Measurements from ENCODE around the gene AFG1L.

The AFG1L gene

DNA sequence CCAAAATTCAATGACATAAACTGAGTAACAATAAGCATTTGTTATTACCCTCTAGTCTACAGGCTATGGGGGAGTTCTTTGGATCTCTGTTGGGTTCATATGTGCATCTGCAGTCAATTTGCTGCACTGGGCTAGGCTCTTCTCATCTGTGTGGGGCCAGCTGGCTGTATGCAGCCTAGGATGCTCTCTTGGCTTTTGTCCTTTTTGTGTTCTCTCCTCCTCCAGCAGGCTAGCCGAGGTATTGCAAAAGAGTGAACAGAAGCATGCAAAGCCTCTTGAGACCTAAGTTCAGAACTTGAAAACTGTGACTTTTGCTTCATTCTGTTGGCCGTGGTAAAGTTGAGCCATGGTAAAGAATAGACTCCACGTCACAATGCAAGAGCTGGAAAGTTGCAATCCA, 203.0 kb downstream of the AFG1L start:
- peaks cover 8% of the 10 kb centered on the region for H3K4me1 ChIP-seq (ENCODE audit: control insufficient read depth, insufficient read depth, low read length)
- H3K36me3 ChIP-seq (ENCODE audit: insufficient read depth, low read length): no peaks in the 10 kb centered on the region
- H3K9me3 ChIP-seq (replicated peaks; ENCODE audit: low read length): no peaks in the 10 kb centered on the region
- H3K27me3 ChIP-seq (ENCODE audit: control insufficient read depth, insufficient read depth, low read length): no peaks in the 10 kb centered on the region
- H3K4me3 ChIP-seq (ENCODE audit: low read length): no peak overlapping the region
- H3K9ac ChIP-seq (ENCODE audit: low read depth, low read length): no peak overlapping the region
- H3K4me2 ChIP-seq (ENCODE audit: low read length): no peak overlapping the region

DNA sequence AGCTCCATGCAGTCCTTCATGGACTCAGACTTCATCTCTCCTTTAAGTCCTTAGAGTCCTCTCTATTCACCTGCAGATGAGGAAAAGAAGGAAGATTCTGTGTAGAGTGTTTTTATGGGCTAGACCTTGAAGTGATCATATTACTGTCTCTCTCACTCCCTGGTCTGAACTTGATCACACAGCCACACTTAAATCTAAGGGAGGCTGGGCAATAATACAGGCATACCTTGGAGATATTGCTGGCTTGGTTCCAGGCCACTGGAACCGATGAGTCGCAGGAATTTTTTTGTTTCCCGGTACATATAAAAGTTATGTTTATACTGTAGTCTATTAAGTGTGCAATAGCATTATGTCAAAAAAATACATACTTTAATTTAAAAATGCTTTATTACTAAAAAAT, 206.7 kb downstream of the AFG1L start:
- Histone ChIP-seq H3K36me3 (ENCODE audit: insufficient read depth, low read length) (no peaks in the 10 kb centered on the region), H3K4me3 (ENCODE audit: low read length) (no peak overlapping the region), H3K9ac (ENCODE audit: low read depth, low read length) (no peak overlapping the region), H3K4me1 (ENCODE audit: control insufficient read depth, insufficient read depth, low read length) (peaks cover 8% of the 10 kb centered on the region), H3K9me3 (replicated peaks; ENCODE audit: low read length) (no peaks in the 10 kb centered on the region), H3K27me3 (ENCODE audit: control insufficient read depth, insufficient read depth, low read length) (no peaks in the 10 kb centered on the region), H3K4me2 (ENCODE audit: low read length) (no peak overlapping the region)

DNA sequence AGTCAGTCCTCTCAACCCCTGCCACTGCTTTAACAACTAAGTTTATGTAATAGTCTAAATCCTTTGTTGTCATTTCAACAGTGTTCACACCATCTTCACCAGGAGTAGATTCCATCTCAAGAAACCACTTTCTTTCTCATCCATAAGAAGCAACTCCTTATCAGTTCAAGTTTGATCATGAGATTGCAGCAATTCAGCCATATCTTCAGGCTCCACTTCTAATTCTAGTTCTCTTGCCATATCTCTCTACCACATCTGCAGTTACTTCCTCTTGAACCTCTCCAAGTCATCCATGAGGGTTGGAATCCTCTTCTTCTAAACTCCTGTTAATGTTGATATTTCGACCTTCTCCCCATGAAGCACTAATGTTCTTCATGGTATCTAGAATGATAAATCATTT, 208.0 kb downstream of the AFG1L start:
- H3K4me3 ChIP-seq (ENCODE audit: low read length): no peak overlapping the region
- H3K36me3 ChIP-seq (ENCODE audit: insufficient read depth, low read length): no peaks in the 10 kb centered on the region
- no peaks in the 10 kb centered on the region for H3K9me3 ChIP-seq (replicated peaks; ENCODE audit: low read length)
- H3K27me3 ChIP-seq (ENCODE audit: control insufficient read depth, insufficient read depth, low read length): no peaks in the 10 kb centered on the region
- H3K4me2 ChIP-seq (ENCODE audit: low read length): no peak overlapping the region
- peaks cover 8% of the 10 kb centered on the region for H3K4me1 ChIP-seq (ENCODE audit: control insufficient read depth, insufficient read depth, low read length)
- H3K9ac ChIP-seq (ENCODE audit: low read depth, low read length): no peak overlapping the region

DNA sequence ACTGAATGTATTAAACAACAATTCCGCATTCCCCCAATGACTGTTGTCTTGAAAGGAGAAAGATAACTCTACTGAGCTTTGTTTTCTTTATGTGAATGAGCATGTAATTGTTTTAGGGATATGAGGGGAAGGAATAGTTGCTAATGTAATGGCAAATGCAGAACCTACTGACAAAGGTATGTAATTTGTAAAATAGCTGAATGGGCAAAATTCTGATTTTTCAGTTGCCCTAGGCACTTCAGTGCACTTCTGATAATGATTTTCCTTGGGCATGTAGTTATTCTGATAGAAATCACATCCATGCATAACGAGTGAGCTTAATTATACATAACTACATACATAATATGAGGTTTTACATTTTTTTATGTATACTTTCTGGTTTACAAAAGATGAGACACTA, 212.5 kb downstream of the AFG1L start:
- H3K4me1 ChIP-seq (ENCODE audit: control insufficient read depth, insufficient read depth, low read length): no peaks in the 10 kb centered on the region
- H3K9me3 ChIP-seq (replicated peaks; ENCODE audit: low read length): no peaks in the 10 kb centered on the region
- H3K4me2 ChIP-seq (ENCODE audit: low read length): no peak overlapping the region
- no peak overlapping the region for H3K9ac ChIP-seq (ENCODE audit: low read depth, low read length)
- H3K4me3 ChIP-seq (ENCODE audit: low read length): no peak overlapping the region
- no peaks in the 10 kb centered on the region for H3K36me3 ChIP-seq (ENCODE audit: insufficient read depth, low read length)
- H3K27me3 ChIP-seq (ENCODE audit: control insufficient read depth, insufficient read depth, low read length): no peaks in the 10 kb centered on the region

DNA sequence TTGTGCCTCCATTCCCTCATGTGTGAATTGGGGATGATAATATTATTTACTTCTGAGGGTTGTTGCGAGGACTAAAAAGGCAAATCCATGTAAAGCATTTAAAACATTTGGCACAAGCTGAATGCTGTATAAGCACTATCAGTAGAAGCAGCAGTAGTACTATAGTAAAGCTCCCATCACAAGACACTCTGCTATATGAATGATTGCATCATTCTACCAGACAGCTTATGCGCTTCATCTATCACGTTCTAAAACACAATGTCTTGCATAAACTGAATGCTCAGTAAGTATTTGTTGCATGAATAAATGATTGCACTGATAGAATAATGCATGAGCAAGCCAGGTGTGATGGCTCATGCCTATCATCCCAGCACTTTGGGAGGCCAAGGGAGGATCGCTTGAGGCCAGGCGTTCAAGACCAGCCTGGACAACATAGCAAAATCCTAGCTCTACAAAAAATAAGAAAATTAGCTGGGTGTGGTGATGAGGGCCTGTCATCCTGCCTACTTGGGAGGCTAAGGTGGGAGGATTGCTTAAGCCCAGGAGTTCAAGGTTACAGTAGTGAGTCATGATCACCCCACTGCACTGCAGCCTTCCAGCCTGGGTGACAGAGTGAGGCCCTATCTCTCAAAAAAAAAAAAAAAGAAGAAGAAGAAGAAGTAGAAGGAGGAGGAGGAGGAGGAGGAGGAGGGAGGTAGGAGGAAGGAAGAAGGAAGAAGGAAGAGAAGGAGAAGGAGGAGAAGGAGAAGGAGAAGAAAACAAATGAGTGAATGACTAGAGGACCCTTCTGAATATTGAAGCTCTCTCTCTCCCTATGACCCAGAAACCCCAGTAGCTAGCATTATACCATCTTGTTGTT, 215.8 kb downstream of the AFG1L start:
- Histone ChIP-seq H3K36me3 (ENCODE audit: insufficient read depth, low read length) (no peaks in the 10 kb centered on the region), H3K4me2 (ENCODE audit: low read length) (no peak overlapping the region), H3K9me3 (replicated peaks; ENCODE audit: low read length) (no peaks in the 10 kb centered on the region), H3K4me1 (ENCODE audit: control insufficient read depth, insufficient read depth, low read length) (no peaks in the 10 kb centered on the region), H3K4me3 (ENCODE audit: low read length) (no peak overlapping the region), H3K9ac (ENCODE audit: low read depth, low read length) (no peak overlapping the region), H3K27me3 (ENCODE audit: control insufficient read depth, insufficient read depth, low read length) (no peaks in the 10 kb centered on the region)

DNA sequence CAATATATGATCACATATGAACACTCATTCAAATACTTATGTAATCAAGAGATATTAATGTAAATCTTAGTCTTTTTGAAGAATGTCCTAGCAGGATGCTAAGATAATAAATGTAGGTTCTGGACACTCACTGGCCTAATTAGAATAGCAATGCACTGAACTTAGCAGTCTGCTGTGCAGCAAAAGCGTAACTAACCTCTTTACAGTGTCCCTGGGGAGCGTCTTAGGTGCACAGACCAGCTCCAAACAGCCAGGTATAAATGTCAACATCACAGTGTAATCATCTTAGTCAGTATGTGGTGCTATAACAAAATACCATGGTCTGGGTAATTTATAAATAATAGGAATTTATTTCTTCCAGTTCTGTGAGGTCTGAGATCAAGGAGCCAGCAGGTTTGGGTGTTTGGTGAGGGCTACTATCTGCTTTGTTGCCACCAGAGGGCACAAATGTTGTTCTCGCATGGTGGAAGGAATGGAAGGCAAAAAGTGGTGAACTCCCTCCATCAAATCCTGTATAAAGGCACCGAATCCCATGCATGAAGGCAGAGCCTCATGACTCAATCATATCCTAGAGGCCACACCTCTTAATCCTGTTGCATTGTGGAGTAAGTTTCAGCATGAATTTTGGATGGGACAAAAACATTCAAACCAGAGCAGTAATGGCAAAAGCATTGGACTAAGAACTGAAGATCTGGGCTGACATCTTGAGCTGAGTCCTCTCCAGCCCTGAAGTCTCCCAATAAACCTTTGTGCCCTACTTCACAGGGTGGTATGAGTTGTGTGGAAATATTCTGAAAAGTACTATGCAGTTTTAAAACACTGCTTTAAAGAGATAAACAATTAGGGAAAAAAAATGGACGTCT, 224.1 kb downstream of the AFG1L start:
- Histone ChIP-seq H3K27me3 (ENCODE audit: control insufficient read depth, insufficient read depth, low read length) (no peaks in the 10 kb centered on the region), H3K4me1 (ENCODE audit: control insufficient read depth, insufficient read depth, low read length) (no peaks in the 10 kb centered on the region), H3K36me3 (ENCODE audit: insufficient read depth, low read length) (no peaks in the 10 kb centered on the region), H3K4me3 (ENCODE audit: low read length) (no peak overlapping the region), H3K9ac (ENCODE audit: low read depth, low read length) (no peak overlapping the region), H3K9me3 (replicated peaks; ENCODE audit: low read length) (no peaks in the 10 kb centered on the region), H3K4me2 (ENCODE audit: low read length) (no peak overlapping the region)

DNA sequence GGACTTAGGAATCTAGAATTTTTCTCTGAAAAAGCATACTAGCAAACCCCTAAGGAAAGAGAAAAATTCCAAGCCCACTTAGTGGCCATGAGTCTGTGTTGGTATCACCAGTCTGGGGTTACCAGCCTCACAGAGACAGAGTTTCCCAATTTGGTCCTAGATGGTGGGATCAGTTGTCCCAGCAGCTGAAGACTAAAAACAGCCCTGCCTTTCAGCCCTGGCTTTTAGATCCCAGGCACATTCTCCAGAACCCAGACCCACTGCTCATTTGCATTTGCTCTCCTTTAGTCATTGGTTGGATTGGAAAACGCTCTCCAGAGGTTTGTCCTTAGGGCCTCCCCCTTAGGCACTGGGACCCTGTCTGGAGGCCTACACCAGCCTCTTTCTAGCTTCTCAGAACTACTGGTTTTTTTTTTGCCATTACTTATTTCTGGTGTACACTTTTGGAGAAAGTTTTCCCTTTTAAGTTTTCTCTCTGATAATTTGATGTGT, 226.8 kb downstream of the AFG1L start:
- Histone ChIP-seq H3K9ac (ENCODE audit: low read depth, low read length) (no peak overlapping the region), H3K36me3 (ENCODE audit: insufficient read depth, low read length) (no peaks in the 10 kb centered on the region), H3K9me3 (replicated peaks; ENCODE audit: low read length) (no peaks in the 10 kb centered on the region), H3K4me2 (ENCODE audit: low read length) (no peak overlapping the region), H3K4me3 (ENCODE audit: low read length) (no peak overlapping the region), H3K27me3 (ENCODE audit: control insufficient read depth, insufficient read depth, low read length) (no peaks in the 10 kb centered on the region), H3K4me1 (ENCODE audit: control insufficient read depth, insufficient read depth, low read length) (no peaks in the 10 kb centered on the region)

DNA sequence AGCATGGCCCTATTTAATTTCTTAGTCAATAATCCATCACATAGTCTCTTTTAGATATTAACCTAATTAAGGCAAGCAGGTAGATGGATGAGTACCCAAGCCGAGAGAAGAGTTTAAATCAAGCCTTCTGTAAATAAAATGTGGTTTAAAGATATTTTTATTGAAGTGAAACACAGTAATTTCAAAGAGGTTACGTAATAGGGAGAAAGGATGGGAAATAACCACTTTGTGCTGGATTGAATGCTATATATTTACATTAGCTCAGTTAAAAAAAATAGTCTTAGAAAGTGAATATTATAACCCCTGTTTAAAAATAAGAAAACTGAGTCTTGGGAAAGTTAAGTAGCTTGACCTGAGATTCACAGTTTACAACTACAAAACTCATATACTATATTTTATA, 228.8 kb downstream of the AFG1L start:
- H3K4me1 ChIP-seq (ENCODE audit: control insufficient read depth, insufficient read depth, low read length): no peaks in the 10 kb centered on the region
- H3K9me3 ChIP-seq (replicated peaks; ENCODE audit: low read length): no peaks in the 10 kb centered on the region
- no peak overlapping the region for H3K4me2 ChIP-seq (ENCODE audit: low read length)
- no peaks in the 10 kb centered on the region for H3K36me3 ChIP-seq (ENCODE audit: insufficient read depth, low read length)
- no peaks in the 10 kb centered on the region for H3K27me3 ChIP-seq (ENCODE audit: control insufficient read depth, insufficient read depth, low read length)
- H3K9ac ChIP-seq (ENCODE audit: low read depth, low read length): no peak overlapping the region
- H3K4me3 ChIP-seq (ENCODE audit: low read length): no peak overlapping the region

DNA sequence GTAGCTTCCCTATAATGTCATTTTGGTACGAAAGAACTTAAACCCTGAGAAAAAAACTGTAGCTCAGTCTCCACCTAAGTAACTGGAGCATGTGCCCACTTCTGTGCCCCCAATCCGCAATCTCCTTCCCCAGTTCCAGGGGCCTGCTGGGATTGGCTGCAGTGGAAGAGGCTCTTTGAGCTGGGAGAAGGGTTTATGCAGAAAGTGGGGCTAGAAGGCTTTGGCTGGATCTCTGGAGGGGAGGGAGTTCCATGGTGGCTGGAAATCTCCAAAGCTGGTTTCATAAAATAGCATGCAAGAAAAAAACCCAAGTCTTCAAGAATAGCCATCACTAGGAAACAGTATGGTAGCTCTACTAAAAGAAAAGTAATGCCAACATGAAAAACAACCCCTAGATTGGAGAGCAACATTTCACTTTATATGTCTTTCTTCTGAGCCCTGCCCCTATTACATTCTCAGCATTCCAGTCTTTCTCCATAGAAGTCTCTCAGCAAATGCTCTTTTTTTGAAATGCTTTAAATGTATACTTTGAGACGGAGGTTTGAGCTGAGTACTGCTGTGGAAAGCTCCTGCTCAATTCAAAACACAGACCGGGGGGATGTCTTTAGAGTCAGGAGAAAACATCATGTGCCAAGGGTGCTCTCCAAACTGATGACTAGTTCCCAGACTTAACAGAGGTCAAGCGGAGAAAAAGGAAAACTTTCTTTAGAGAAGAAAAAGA, 229.8 kb downstream of the AFG1L start:
- H3K4me2 ChIP-seq (ENCODE audit: low read length): no peak overlapping the region
- no peaks in the 10 kb centered on the region for H3K36me3 ChIP-seq (ENCODE audit: insufficient read depth, low read length)
- H3K4me3 ChIP-seq (ENCODE audit: low read length): no peak overlapping the region
- no peaks in the 10 kb centered on the region for H3K4me1 ChIP-seq (ENCODE audit: control insufficient read depth, insufficient read depth, low read length)
- no peaks in the 10 kb centered on the region for H3K27me3 ChIP-seq (ENCODE audit: control insufficient read depth, insufficient read depth, low read length)
- no peak overlapping the region for H3K9ac ChIP-seq (ENCODE audit: low read depth, low read length)
- H3K9me3 ChIP-seq (replicated peaks; ENCODE audit: low read length): no peaks in the 10 kb centered on the region

DNA sequence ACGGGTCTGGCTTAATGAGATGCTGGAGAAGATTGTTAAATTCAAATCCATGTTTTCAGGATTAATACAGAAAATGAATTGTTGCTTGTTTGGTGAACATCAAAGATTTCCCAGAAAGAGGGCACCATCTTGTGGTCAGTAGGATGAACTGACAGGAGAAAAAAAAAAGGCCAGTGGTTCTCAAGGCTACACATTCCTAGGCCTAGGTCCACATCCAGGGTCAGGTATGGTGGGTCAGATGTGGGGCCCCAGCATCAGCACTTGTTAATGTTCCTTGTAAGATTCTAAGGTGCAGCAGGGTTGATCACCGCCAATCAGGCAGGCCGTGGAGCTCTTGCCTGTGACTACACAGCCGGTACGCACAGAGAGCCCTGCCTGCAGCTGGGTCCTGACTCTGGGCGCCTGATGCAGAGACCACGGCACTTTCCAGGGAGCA, 231.9 kb downstream of the AFG1L start:
- Histone ChIP-seq H3K36me3 (ENCODE audit: insufficient read depth, low read length) (no peaks in the 10 kb centered on the region), H3K4me3 (ENCODE audit: low read length) (no peak overlapping the region), H3K27me3 (ENCODE audit: control insufficient read depth, insufficient read depth, low read length) (no peaks in the 10 kb centered on the region), H3K4me1 (ENCODE audit: control insufficient read depth, insufficient read depth, low read length) (no peaks in the 10 kb centered on the region), H3K4me2 (ENCODE audit: low read length) (no peak overlapping the region), H3K9ac (ENCODE audit: low read depth, low read length) (no peak overlapping the region), H3K9me3 (replicated peaks; ENCODE audit: low read length) (no peaks in the 10 kb centered on the region)

DNA sequence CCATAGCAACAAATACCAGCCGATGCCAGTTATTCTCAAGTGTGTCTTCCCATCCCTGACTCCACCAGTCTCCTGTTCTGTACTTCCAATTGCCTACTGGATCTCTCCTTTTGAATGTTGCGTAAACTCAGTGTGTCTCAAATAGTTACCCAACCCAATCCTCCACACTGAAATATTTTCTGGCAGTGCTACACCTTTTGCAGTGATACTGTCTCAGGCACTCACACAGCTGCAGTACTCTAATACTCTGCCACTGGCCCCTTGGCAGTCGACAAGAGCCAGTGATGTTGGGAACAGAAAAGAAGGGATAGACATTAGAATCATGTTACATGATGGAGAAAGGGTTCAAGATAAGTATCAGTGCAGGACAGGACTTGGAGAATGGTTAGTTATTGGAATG, 234.0 kb downstream of the AFG1L start:
- no peaks in the 10 kb centered on the region for H3K27me3 ChIP-seq (ENCODE audit: control insufficient read depth, insufficient read depth, low read length)
- no peak overlapping the region for H3K9ac ChIP-seq (ENCODE audit: low read depth, low read length)
- H3K4me3 ChIP-seq (ENCODE audit: low read length): no peak overlapping the region
- H3K4me1 ChIP-seq (ENCODE audit: control insufficient read depth, insufficient read depth, low read length): no peaks in the 10 kb centered on the region
- no peaks in the 10 kb centered on the region for H3K36me3 ChIP-seq (ENCODE audit: insufficient read depth, low read length)
- no peaks in the 10 kb centered on the region for H3K9me3 ChIP-seq (replicated peaks; ENCODE audit: low read length)
- H3K4me2 ChIP-seq (ENCODE audit: low read length): no peak overlapping the region
